ENCODE measurements around the gene CR1L.
"Not testable (repeated sequence)": the region's sequence is repeated elsewhere in the genome, so short reads cannot be mapped to it uniquely, and the experiment has no call there.

Gene CR1L

DNA sequence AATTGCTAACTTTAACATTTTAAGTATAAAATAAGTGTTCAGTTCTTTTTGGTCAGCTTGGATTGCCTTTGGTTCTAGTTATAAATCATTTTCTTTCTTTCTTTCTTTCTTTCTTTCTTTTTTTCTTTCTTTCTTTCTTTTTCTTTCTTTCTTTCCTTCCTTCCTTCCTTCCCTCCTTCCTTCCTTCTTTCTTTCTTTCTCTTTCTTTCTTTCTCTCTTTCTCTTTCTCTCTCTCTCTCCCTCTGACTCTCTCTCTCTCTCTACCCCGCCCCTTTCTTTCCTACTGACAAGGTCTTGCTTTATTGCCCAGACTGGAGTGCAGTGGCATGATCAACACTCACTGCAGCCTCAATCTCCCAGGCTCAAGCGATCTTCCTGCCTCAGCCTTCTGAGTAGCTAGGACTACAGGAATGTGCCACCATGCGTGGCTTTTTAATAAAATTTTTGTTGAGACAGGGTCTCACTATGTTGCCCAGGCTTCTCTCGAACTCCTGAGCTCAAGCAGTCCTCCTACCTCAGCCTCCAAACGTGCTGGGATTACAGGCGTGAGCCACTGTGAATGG, 38.0 kb downstream of the CR1L start:
- DNase-seq (ENCODE audit: low spot score) = not testable (repeated sequence)

DNA sequence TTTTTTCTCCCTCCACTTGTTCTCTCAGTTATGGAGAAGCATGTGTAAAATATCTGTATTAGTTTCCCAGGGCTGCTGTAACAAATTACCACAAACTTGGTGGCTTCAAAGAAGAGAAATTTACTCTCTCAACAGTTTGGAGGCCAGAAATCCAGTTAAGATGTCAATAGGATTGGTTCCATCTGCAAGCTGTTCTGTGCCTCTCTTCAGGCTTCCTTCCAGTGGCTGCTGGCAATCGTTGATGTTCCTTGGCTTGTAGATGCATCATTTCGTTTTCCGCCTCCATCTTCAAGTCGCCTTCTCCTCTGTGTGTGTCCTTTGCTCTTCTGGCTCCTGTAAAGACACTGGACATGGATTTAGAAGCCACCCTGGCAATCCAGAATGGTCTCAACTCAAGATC, 45.6 kb downstream of the CR1L start:
- DNase-seq (ENCODE audit: low spot score) = not testable (repeated sequence)

DNA sequence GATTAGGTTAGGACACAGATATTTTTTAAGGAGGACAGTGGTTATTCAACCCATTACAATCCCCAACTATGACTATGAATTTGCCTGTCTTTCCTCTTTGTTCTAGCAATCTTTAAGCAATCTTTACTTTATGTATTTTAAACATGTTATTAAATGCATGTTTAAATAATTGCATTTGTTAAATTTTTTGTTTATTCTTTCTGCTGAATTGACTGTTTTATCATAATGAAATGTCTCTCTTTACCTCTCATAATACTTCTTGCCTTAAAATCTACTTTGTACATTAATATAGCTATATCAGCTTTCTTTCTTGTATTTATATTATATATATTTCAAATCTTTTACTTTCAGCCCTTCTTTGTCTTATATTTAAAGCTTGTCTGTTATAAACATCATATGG, 46.1 kb downstream of the CR1L start:
- DNase-seq (ENCODE audit: low spot score) = no peak

DNA sequence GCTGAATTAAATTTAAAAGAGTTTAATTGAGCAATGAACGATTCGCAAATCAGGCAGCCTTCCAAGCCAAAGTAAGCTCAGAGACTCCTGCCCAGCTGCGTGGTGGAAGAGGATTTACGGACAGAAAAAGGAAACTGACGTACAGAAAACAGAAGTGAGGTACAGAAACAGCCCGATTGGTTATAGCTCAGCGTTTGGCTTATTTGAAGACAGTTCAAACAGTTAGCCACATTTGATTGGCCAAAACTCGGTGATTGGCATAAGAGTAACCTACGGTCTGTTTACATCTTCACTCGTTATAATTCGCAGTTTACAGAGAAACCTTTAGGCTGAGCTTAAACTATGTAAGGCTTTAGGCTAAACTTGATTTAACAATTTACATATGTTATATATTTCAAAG, 46.9 kb downstream of the CR1L start:
- no peak for DNase-seq (ENCODE audit: low spot score)

DNA sequence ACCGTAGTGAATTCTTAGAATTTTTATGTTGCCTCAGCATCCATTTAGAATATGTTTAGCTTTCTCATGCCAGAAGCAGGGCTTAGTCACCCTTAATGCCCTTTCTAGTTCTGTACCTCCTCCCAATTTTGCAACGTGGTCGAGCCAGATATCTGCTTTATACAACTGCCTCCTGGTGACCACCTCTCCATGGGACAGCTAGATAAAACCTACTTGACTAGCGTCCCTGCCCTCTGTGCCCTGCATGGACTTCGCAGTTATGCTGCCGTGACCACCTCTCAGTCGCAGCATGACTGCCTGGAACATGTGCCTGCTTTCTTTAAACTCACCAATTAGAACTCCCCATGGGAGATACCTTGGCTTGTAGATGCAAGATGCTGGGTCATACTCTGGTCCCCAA, 47.4 kb downstream of the CR1L start:
- DNase-seq (ENCODE audit: low spot score) = not testable (repeated sequence)

DNA sequence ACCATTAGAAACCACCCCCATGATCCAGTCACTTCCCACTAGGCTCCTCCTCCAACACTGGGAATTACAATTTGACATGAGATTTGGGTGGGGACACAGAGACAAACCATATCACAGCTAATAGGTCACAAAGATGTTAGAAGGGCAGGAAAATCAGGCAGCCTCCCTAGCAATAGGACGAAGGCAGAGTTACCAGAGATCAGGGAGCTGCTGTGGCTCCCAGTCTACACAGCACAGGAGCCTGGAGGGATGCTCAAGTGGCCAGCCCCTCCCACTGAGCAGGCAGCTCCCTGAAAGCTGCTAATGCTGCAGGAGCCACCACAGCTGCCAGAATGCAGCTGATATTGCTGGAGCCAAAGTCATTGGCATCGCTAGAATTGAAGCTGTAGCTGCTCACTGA, 51.0 kb downstream of the CR1L start:
- no peak for DNase-seq (ENCODE audit: low spot score)

DNA sequence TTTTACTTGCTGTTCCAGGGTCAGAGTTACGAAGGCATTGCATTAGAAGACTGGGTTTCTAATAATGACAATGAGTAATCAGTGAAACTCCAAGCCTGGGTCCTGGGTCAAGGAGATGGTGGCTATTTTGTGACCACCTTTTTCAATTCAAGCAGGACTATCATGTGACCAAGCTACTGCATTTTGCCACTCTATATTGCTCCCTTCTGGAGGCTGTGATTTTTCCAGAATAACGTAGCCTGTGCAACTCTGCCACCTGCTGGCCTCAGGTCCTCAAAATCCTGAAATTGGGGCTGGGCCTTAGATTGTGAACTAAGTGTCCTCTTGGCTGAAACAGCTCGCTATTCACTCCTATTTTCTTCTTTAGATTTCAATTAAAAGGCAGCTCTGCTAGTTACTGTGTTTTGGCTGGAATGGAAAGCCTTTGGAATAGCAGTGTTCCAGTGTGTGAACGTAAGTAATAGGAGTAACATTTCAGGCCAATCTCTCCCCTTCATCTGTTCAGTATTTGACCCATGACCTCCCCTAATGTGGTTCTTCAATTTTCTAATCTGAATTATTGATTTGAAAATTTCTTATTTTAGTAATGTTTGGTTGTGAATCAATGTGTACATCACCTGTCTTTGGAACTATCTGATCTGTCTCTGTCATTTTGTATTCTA, 54.0 kb downstream of the CR1L start:
- DNase-seq (ENCODE audit: low spot score) = peak; percentile 48

DNA sequence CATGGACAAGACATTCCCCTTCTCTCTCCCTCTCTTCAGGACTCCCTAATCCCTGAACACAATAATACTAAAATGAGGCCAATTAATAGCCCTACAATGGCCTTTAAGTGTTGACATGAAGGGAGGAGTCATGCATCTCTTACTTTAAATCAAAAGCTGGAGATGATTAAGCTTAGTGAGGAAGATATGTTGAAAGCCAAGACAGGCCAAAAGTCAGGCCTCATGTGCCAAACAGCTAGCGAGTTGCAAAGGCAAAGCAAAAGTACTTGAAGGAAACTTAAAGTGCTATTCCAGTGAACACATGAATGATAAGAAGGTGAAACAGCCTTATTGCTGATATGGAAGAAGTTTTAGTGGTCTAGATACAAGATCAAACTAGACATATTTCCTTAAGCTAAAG, 57.4 kb downstream of the CR1L start:
- no peak for DNase-seq (ENCODE audit: low spot score)

DNA sequence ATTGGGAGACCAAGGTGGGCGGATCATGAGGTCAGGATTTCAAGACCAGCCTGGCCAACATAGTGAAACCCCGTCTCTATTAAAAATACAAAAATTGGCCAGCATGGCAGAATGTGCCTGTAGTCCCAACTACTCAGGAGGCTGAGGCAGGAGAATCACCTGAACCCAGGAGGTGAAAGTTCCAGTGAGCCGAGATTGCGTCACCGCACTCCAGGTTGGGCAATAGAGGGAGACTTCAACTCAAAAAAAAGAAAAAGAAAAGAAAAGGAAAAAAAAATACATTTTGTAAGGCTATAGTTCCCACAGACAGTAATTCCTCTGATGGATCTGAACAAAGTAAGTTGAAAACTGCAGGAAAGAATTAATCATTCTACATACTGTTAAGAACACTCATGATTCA, 58.8 kb downstream of the CR1L start:
- DNase-seq (ENCODE audit: low spot score) = no peak

DNA sequence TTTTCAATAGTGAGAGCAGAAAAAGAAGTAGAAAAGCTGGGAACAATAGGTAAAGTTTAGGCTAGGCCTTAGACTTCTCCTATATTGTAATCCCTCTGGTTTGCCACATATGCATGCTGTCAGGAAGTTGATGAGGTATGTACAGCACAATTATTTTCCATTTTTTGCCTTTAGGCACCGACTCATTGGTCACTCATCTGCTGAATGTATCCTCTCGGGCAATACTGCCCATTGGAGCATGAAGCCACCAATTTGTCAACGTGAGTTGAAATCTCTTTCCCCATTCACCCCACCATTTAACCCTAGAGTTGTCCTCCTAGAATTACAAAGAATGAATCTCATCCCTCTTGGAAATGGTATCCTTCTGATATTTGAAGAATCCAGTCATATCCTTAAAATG, 63.1 kb downstream of the CR1L start:
- peak; percentile 7 for DNase-seq (ENCODE audit: low spot score)

DNA sequence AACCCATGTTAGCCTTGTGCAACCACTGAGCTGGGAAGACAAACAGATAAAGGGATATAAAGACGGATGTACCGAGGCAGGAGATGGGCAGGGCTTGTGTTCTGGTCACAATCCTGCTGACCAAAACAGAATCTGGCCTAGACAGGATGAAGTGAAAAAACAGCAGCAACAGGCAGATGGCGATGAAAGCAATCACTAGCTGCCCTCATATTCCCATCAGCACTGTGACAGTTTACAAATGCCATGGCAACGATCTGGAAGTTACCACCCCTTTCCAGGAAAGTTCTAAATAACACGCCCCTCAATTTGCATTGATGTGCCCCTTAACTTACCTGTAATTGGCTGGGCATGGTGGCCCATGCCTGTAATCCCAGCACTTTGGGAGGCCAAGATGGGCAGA, 66.4 kb downstream of the CR1L start:
- no peak for DNase-seq (ENCODE audit: low spot score)

DNA sequence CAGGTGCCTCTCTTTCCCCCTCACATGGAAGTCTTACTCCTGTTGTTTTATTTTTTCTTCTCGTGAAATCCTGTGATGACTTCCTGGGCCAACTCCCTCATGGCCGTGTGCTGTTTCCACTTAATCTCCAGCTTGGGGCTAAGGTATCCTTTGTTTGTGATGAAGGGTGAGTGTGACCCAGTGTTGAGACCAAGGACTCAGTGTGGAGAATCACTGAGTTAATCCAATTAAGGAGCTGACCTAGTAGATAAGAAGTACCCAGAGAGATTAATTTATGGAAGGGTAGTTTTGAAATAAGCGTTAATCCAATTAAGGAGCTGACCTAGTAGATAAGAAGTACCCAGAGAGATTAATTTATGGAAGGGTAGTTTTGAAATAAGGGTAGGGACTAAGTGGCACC, 67.8 kb downstream of the CR1L start:
- not testable (repeated sequence) for DNase-seq (ENCODE audit: low spot score)

DNA sequence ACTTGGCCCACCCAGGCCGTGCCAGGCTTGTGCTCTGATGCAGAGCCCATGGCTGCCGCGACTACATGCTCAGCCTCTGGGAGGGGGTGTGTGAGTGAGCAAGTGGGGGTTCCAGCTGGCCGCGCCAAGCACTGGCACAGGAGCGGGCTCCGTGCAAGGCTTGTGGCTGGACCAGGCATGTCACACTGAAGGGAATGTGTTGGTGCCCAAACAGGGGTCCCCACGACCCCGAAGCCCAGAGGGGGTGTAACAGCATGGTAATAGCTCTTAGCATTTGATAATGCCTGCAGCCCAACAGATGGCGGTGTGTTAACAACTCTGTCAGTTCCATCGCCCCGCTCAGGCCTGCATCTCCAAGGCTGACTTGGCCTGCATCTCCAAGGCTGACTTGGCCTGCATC, 68.6 kb downstream of the CR1L start:
- no peak for DNase-seq (ENCODE audit: low spot score)

DNA sequence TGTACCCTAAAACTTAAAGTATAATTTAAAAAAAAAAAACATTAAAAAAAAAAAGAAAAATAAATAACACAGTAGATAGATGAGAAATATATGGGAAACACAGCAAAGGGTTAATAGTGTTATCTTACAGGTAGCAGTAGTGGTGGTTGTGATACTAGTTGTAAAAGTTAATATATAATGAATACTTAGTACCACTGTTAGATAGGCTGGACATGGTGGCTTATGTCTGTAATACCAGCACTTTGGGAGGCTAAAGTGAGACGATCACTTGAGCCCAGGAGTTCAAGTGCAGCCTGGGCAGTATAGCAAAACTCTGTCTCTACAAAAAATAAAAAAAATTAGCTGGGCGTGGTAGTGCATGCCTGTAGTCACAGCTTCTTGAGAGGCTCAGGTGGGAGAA, 74.3 kb downstream of the CR1L start:
- no peak for DNase-seq (ENCODE audit: low spot score)

DNA sequence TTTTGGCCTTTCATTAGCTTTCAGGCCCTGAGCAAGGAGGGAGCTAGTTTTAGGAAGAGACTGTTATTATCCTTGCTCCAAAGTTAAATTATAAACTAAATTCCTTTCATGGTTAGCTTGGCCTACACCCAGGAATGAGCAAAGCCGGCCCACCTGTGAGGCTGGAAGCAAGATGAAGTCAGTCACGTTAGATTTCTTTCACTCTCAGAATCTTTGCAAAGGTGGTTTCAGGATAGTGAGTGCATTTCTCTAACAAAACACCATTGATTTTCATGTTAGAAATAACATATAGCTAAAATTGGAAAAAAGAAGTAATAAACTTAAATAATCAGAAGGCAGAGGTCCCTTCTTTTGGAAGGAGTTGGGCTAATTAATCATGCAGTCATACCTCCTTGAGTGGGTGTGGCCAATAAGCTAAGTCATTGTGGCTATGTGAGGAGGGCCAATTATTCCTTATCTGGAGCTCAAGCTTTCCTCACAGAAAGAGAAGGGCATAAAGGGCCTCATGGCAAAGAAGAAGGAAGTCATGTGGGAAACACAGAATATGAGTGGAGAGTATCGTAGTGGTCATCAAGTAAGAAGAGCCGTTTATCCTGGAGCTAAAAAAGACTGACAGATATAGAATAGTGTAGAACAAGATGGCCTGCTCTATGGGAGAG, 83.4 kb downstream of the CR1L start:
- not testable (repeated sequence) for DNase-seq (ENCODE audit: low spot score)

DNA sequence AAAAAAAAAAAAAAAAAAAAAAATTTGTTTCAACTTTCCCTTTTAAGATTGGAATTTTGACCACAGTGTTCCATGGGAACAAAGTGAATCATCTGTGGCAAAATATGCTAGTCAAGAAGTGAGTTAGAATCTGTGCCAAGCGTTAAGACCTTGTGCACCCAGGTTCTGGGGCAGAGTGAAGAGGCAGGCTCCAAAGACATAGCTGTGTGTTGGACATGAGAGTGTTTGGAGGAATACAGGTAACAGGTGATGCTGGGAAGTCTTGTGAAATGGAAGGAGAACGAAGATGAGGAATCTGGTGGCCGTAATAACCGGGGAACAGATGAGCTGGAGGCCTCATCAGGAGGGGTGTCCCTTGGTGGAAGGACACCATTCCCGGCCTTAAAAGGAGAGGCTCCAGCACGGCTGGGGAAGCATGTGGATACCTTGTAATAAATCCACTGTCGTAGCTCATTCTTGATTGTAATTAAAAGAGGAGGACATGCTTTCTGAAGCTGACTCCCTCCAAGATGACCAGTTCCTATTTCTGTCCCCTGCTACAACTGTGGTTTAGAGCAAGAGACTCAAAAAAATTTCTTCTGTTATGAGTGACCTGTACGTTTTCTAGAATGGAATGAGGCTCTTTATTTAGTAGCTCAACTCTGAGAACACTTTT, 92.7 kb downstream of the CR1L start:
- not testable (repeated sequence) for DNase-seq (ENCODE audit: low spot score)

DNA sequence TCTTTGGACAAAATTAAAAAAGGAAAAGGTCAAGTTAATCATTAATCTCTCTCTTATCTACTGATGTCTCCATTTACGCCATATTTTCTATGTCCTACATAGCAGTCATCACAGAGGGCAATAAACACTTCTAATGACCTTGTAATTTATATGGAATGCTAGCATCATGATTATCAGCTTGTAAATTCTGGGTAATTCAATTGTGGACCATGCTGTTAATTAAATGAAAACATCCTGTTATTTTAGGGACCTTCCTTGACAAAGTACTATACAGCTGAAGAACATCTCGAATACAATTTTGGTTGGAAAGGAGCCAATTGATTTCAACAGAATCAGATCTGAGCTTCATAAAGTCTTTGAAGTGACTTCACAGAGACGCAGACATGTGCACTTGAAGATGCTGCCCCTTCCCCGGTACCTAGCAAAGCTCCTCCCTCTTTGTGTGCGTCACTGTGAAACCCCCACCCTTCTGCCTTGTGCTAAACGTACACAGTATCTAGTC, 93.3 kb downstream of the CR1L start:
- not testable (repeated sequence) for DNase-seq (ENCODE audit: low spot score)

DNA sequence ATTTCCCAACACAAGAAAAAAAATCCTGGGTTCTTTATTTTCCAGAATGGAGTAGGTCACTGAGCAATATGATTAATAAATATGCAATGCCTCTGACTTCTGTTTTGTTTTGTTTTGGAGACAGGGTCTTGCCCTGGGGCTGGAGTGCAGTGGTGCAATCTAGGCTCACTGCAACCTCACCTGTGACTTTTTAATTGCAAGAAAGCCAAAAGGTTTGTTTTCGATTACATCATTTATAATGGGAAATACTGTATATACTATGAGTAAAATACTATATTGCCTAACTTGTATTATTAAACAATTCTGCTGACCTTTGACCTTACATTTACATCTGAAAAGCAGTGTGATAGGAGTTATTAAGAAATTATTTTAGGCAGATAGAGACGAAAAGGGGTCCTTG, 95.3 kb downstream of the CR1L start:
- no peak for DNase-seq (ENCODE audit: low spot score)

DNA sequence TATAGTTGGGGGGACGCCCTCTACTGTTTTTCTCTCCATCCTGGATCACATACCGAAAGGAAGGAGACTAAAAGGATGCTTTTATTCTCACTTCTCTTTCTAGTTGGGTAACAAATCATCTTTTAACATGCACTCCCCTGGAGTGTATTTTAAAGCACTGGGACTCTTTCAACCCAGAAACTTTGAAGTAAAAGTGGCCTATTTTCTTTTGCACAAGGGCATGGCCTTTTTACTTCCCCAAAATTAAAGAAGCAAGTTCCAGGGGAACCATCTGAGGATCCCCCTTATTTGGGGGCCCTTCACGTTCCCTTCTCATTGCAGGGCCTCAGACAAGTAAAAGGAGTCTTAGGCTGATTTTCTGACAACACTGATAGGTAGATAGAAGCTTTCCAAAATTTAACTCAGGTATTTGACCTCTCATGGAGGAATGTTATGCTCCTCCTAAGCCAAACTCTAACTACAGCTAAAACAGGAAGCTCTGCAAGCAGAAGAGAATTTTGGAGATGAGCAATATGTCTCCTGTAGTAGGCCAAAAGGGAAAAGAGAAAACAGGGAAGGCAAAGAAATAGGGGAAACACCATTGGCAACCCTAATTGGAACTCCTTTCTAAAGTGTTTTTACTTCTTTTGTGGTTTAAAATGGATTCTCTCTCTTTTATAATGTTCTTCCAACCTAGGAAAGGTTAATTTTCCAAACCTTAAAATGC, 98.1 kb downstream of the CR1L start:
- DNase-seq (ENCODE audit: low spot score) = no peak

DNA sequence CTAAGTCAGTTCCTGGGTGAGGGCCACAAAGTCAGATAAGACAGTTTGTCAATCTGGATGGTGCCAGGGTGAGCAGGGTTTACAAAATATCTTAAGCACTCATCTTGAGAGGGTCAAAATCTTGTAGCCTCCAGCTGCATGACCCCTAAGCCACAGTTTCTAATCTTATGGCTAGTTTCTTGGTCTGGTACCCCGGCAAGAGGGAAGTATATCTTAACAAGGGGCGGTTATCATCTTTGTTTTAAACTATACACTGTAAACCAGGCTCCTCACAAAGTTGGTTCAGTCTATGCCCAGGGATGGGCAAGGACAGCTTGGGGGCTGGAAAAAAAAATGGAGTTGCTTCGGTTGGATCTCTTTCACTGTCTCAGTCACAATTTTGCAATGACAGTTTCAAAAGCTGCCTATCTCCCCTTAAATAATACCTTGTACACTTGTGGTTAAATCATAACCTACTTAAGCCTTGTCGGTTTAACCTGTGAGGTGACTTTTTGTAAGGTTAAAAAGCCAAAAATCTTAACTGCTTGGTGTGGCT, 99.1 kb downstream of the CR1L start:
- DNase-seq (ENCODE audit: low spot score) = no peak

DNA sequence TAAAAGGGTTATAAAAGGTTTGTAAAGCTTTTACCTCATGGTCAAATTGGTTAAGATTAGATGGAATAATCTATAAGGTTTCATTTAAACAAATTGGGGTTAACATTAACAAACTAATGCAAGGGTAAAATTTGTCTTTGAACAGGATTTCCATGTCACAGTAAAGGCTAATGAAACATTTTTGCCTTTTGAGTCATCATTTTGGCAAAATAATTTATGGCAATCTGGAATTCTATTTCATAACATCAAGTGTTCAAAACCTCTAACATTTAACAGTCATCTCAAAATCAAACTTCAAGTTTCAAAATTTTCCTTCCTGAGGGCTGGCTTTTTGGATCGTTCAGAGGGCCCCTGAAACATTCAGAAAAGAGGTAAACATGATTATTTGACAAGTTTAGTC, 100.4 kb downstream of the CR1L start:
- DNase-seq (ENCODE audit: low spot score) = no peak
